ENCODE data around the gene TIAM2. TPM values are rescaled to one million over a fixed set of nuclear protein-coding genes. Genes with fewer than 3 reads are reported as not detected.

TIAM2 gene
- total and polyA plus RNA-seq, 9 of the 15 experiments (the other 6 are each of a cell fraction or from before 2014, with no cell fraction given) = 0.73 to 6.5 (median 4.3) TPM

DNA sequence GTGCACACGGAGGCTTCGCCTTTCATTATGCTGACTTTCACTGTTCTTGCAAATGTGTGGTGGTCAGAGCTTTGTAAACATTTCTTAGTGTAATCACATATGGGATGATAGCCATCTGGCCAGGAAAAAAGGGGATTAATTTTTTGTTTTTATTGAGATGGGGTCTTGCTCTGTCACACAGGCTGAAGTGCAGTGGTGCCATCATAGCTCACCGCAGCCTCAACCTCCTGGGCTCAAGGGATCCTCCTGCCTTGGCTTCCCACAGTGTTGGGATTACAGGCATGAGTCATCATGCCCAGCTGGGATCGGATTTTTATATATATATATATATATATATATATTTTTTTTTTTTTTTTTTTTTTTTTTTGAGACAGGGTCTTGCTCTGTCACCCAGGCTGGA is 11.0 kb upstream of the TIAM2 start:
- TF ChIP-seq HIVEP1 (CRISPR knock-in tag; IDR thresholded peaks at IDR 0.05) = no peak
- TF ChIP-seq ZNF212 (CRISPR knock-in tag; IDR thresholded peaks at IDR 0.05) = no peak
- TF ChIP-seq, protein P1, sequence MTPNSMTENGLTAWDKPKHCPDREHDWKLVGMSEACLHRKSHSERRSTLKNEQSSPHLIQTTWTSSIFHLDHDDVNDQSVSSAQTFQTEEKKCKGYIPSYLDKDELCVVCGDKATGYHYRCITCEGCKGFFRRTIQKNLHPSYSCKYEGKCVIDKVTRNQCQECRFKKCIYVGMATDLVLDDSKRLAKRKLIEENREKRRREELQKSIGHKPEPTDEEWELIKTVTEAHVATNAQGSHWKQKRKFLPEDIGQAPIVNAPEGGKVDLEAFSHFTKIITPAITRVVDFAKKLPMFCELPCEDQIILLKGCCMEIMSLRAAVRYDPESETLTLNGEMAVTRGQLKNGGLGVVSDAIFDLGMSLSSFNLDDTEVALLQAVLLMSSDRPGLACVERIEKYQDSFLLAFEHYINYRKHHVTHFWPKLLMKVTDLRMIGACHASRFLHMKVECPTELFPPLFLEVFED (CRISPR knock-in tag; conservative IDR thresholded peaks at IDR 0.05) = no peak
- TF ChIP-seq, protein P2, sequence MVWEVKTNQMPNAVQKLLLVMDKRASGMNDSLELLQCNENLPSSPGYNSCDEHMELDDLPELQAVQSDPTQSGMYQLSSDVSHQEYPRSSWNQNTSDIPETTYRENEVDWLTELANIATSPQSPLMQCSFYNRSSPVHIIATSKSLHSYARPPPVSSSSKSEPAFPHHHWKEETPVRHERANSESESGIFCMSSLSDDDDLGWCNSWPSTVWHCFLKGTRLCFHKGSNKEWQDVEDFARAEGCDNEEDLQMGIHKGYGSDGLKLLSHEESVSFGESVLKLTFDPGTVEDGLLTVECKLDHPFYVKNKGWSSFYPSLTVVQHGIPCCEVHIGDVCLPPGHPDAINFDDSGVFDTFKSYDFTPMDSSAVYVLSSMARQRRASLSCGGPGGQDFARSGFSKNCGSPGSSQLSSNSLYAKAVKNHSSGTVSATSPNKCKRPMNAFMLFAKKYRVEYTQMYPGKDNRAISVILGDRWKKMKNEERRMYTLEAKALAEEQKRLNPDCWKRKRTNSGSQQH (CRISPR knock-in tag; IDR thresholded peaks at IDR 0.05) = no peak
- TF ChIP-seq KLF16 (IDR thresholded peaks at IDR 0.05) = no peak
- TF ChIP-seq ZNF134 (CRISPR knock-in tag; conservative IDR thresholded peaks at IDR 0.05) = no peak
- no peak for TF ChIP-seq HNRNPUL1 (IDR thresholded peaks at IDR 0.05; ENCODE audit: low read length)
- no peak for TF ChIP-seq FOXP1 (CRISPR knock-in tag; IDR thresholded peaks at IDR 0.05)
- no peak overlapping the region for H3K9ac ChIP-seq (ENCODE audit: insufficient read depth in 1 of 2, low read depth in 2 of 2, low read length in 2 of 2)
- no peak overlapping the region for H3K4me2 ChIP-seq (ENCODE audit: insufficient read depth, low read length)
- H3K4me3 ChIP-seq = no peak overlapping the region
- H4K20me1 ChIP-seq (replicated peaks; ENCODE audit: control insufficient read depth, insufficient read depth, low read length) = no peaks in the 10 kb centered on the region
- BruUV-seq (replicated peaks) = no TSS peak
- no peaks in the 10 kb centered on the region for H3K9me3 ChIP-seq (replicated peaks; ENCODE audit: control insufficient read depth, insufficient read depth, low read depth, low read length)
- CTCF ChIA-PET (ENCODE audit: low intra/inter-chr PET ratio) = no interaction called here
- FAIRE-seq (no peak), ATAC-seq (no peak), DNase-seq (ENCODE audit: extremely low read depth in 1 of 4, low spot score in 3 of 4) (no peak)
- no peaks in the 10 kb centered on the region for H3K9me1 ChIP-seq (ENCODE audit: control insufficient read depth, insufficient read depth, low read length)
- intact Hi-C loops (cut with micrococcal nuclease) (no loop called here), in situ Hi-C loops (cut with MboI) (no loop called here)
- peaks cover 15 to 29% of the 10 kb centered on the region in 2 experiments; a peak in 4 of 5 replicates for H3K27me3 ChIP-seq (ENCODE audit: control insufficient read depth in 2 of 2, insufficient read depth in 2 of 2, low read length in 2 of 2)
- POLR2A ChIA-PET = interaction anchor here (1.1 kb wide), 1 partner anchor 19 kb away, joined by 3 read pairs; no protein-coding TSS in a partner anchor
- H3K79me2 ChIP-seq (ENCODE audit: control insufficient read depth, insufficient read depth, low read length) = no peaks in the 10 kb centered on the region
- 28% methylated on average over 4 of the region's 4 CpGs for WGBS (ENCODE audit: insufficient coverage, low coverage, missing lambda C conversion rate)
- no peaks in the 10 kb centered on the region for H3K4me1 ChIP-seq (replicated peaks in 1 of 2; ENCODE audit: control insufficient read depth in 2 of 2, insufficient read depth in 2 of 2, low read length in 2 of 2)
- H3K36me3 ChIP-seq (ENCODE audit: control insufficient read depth, insufficient read depth, low read length) = no peaks in the 10 kb centered on the region
- H3K27ac ChIP-seq (ENCODE audit: extremely low read depth, low read depth, low read length) = no peak overlapping the region
- H2AFZ ChIP-seq (ENCODE audit: low read depth, low read length) = no peak overlapping the region

Data from K562 (cell line).